ENCODE results near the gene SCN4A. TPM values are rescaled to one million over a fixed set of nuclear protein-coding genes. Genes with fewer than 3 reads are reported as not detected.

The SCN4A gene
- total RNA-seq, 1 donor from 2014 or later: 0.32 TPM

- DNase-seq (no peak), ATAC-seq (no peak)
- intact Hi-C loops (cut with micrococcal nuclease): no loop called here
Observed at GRCh38 chr17:63943745-63944144, 29.0 kb downstream of the SCN4A start.

- ATAC-seq: no peak
- no peak for DNase-seq
- intact Hi-C loops (cut with micrococcal nuclease): no loop called here
Observed at GRCh38 chr17:63942309-63942985, 30.3 kb downstream of the SCN4A start.

GRCh38 chr17:63941751-63942150, 31.0 kb downstream of the SCN4A start:
- no peak for ATAC-seq
- intact Hi-C loops (cut with micrococcal nuclease): no loop called here
- DNase-seq: no peak

DNA sequence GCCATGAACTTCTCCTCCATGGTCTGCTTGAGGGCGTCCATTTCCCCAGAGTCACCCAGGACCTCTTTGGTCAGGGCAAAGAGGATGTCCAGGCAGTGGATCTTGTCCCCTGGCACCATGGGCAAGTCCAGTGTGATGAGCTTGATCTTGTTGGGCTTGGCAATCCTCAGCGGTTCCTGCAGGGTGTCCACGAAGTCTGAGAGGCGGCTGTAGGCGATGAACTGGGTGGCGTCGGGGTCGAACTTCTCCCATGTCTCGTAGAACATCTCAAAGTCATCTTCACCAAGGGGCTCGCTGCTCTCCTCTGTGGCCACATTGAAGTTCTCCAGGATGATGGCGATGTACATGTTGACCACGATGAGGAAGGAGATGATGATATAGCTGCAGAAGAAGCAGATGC, 31.6 kb downstream of the SCN4A start:
- DNase-seq: no peak
- intact Hi-C loops (cut with micrococcal nuclease): no loop called here
- no peak for ATAC-seq

GRCh38 chr17:63940584-63940983, 32.1 kb downstream of the SCN4A start:
- ATAC-seq: no peak
- no peak for DNase-seq
- intact Hi-C loops (cut with micrococcal nuclease): no loop called here

DNA sequence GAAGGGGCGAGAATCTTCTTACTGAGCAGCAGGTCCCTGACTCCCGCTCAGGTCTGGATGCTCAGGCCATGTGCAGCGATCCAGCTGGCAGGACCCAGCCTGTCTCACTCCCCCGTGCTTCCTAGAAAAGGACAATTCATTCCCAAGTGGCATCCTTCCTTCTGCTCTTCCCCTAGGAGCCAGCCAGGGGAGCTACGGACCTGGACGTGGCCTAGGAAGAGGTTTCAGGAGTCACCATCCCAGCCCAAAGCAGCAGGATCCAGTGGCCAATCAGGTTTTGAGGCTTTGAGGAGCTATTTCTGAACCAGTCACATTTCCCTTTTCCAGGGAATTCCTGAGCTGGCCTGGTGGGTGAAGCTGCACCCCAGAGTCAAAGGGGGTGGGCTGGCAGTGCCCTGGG, 32.8 kb downstream of the SCN4A start:
- DNase-seq (no peak), ATAC-seq (no peak)
- intact Hi-C loops (cut with micrococcal nuclease): no loop called here

DNA sequence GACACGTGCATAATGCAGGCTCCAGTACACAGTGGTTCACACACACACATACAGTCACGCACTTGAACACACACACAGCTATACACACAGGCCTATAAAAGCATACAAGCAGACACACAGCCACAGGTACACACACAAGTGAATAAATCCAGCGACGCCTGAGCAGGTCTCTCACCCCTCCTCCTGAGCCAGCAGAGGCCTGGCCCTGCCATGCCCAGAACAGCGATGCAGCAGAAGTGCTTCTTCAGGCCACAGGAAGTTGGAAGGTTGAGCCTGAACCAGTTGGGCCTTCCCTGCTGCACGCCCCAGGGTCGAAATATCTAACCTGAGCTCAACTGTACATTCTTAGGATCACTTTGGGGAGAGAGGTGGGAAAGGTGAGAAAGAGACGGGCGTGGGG, 33.3 kb downstream of the SCN4A start:
- ATAC-seq (no peak), DNase-seq (no peak)
- intact Hi-C loops (cut with micrococcal nuclease): no loop called here

- no peak for ATAC-seq
- DNase-seq: no peak
- intact Hi-C loops (cut with micrococcal nuclease): no loop called here
Observed at GRCh38 chr17:63937920-63938319, 34.8 kb downstream of the SCN4A start.

DNA sequence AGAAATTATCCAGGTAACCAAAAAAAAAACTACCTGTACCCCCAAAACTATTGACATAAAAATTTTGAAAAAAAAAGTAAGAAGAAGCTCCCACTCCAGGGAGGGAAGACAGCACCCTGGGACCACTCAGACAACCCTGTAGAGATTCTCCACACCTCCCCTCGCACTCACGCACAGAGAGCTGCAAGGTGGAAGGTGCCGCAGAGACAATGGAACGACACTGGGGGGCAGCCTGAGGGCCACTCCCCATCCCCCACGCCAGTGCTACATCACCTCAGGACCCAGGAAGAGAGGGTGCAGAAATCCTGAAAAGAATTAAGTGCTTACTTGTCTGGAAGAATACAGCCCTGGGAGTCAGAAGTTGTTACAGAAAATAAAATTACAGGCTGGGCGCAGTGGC, 35.4 kb downstream of the SCN4A start:
- ATAC-seq (no peak), DNase-seq (no peak)
- intact Hi-C loops (cut with micrococcal nuclease): no loop called here

DNA sequence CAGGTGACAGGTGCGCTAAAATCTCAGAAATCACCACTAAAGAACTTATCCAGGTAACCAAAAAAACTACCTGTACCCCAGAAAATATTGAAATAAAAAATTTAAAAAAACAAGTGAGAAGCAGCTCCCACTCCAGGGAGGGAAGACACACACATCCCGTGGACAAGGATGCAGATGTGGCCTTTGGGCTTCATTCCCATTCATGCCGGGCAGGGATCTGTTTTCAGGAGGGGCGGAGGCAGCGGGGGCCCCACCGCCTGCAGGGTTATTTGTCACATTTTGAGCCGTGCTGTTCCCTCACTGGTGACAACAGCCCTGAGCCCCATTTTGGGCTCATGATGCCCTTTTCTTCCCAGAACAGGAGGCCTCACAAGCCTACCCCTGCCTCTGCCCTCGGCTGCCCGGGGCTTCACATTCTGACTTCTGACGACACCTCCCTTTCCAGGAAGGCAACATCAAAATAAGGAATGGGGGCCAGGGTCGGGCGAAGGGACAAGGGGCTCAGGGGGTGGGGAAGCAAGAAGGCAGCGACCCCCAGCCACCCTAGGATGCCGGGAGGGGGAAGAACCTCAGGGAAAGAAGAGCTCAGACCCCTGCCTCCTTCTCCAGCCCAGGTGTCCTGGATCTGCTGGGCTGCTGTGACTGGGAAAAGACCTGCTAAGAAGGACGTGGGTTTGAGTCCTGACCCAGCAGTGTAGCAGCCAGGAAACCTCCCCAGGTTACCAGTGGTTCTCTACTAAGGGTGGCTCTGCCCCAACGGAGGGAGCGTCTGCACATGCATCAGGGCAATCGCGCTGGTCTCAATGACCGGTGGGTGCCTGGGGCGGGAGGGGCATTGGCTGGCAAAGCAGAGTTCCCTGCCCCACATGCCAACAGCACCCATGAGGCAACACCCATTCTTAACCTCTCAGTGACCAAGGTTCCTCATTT, 38.3 kb downstream of the SCN4A start:
- DNase-seq (no peak), ATAC-seq (no peak)
- intact Hi-C loops (cut with micrococcal nuclease): no loop called here

- intact Hi-C loops (cut with micrococcal nuclease): no loop called here
- ATAC-seq: no peak
- DNase-seq: no peak
Observed at GRCh38 chr17:63933598-63933997, 39.1 kb downstream of the SCN4A start.

GRCh38 chr17:63932721-63933120, 40.0 kb downstream of the SCN4A start:
- DNase-seq (no peak), ATAC-seq (no peak)
- intact Hi-C loops (cut with micrococcal nuclease): no loop called here

GRCh38 chr17:63931981-63932561, 40.6 kb downstream of the SCN4A start, which contains the start of gene CD79B:
CD79B (minus strand) TSS chr17:63932331; CDS start chr17:63932261, 70 bp downstream.
- DNase-seq (no peak), ATAC-seq (peak; percentile 18)
- intact Hi-C loops (cut with micrococcal nuclease): no loop called here

GRCh38 chr17:63930951-63931575, 41.7 kb downstream of the SCN4A start:
- intact Hi-C loops (cut with micrococcal nuclease): no loop called here
- DNase-seq (peak; percentile 82), ATAC-seq (peak; percentile 86)

- ATAC-seq (peak; percentile 51), DNase-seq (no peak)
- intact Hi-C loops (cut with micrococcal nuclease): no loop called here
Observed at GRCh38 chr17:63929860-63930766, 42.6 kb downstream of the SCN4A start.

DNA sequence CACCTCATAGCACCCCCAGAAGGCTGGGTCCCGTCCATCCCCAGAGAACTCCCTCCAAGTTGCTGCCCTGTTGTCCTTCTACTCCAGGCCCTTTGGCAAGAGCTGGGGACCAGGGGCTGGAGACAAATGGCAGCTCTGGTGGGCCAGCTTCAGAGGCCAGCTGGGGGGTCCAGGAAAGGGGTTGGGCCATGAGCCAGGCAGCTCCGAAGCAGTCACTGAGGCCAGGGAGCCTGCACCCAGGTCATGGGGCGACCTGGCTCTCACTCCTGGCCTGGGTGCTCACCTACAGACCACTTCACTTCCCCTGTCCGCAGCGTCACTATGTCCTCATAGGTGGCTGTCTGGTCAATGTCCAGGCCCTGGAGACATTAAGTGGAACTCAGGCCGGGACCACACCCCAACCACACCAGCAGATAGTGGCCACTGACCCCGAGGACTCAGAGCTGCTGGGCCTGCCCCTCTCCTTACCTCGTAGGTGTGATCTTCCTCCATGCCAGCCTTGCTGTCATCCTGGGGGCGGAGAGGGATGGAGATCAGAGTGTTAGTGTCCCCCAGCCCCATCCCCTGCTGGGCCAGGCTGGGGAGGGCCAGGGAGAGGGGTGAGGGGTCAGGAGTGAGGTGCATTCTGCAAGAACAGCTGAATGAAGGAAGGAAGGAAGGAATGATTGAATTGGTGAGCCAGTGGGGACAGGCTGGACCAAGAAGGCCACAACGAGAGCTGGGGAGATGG, 43.6 kb downstream of the SCN4A start:
- ATAC-seq: no peak
- DNase-seq: no peak
- intact Hi-C loops (cut with micrococcal nuclease): no loop called here

- intact Hi-C loops (cut with micrococcal nuclease): no loop called here
- DNase-seq (no peak), ATAC-seq (no peak)
Observed at GRCh38 chr17:63928172-63928666, 44.5 kb downstream of the SCN4A start.
